ENCODE measurements around the gene CDK10. TPM values are rescaled to one million over a fixed set of nuclear protein-coding genes. Genes with fewer than 3 reads are reported as not detected.

CDK10 gene
- total and polyA plus RNA-seq, 9 of the 15 experiments (the other 6 are each of a cell fraction or from before 2014, with no cell fraction given), result 2.0 to 85.1 (median 40.1) TPM

GRCh38 chr16:89720813-89721545, 34.5 kb downstream of the CDK10 start, which contains the start of the genes VPS9D1 and ZNF276 (continued):
- TF ChIP-seq, protein P1, sequence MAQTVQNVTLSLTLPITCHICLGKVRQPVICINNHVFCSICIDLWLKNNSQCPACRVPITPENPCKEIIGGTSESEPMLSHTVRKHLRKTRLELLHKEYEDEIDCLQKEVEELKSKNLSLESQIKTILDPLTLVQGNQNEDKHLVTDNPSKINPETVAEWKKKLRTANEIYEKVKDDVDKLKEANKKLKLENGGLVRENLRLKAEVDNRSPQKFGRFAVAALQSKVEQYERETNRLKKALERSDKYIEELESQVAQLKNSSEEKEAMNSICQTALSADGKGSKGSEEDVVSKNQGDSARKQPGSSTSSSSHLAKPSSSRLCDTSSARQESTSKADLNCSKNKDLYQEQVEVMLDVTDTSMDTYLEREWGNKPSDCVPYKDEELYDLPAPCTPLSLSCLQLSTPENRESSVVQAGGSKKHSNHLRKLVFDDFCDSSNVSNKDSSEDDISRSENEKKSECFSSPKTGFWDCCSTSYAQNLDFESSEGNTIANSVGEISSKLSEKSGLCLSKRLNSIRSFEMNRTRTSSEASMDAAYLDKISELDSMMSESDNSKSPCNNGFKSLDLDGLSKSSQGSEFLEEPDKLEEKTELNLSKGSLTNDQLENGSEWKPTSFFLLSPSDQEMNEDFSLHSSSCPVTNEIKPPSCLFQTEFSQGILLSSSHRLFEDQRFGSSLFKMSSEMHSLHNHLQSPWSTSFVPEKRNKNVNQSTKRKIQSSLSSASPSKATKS (CRISPR knock-in tag; IDR thresholded peaks at IDR 0.05), result no peak
- TF ChIP-seq FOXM1 (IDR thresholded peaks at IDR 0.05; ENCODE audit: low read depth), result no peak
- peak; percentile 68 for TF ChIP-seq FOXM1 (CRISPR knock-in tag; IDR thresholded peaks at IDR 0.05; ENCODE audit: low read depth)
- peak in 1 of 2 experiments; percentile 94; a peak in 2 of 4 replicates for TF ChIP-seq TRIM24 (IDR thresholded peaks at IDR 0.05)
- no peak for TF ChIP-seq CSDE1 (IDR thresholded peaks at IDR 0.05)
- TF ChIP-seq KDM4B (IDR thresholded peaks at IDR 0.05; ENCODE audit: borderline replicate concordance in 2 of 2, low read depth in 1 of 2), result peak in 1 of 2 experiments; percentile 97; a peak in 1 of 4 replicates
- no peak; the same call in 1 of the 2 replicates for TF ChIP-seq KAT7 (CRISPR knock-in tag; IDR thresholded peaks at IDR 0.05; ENCODE audit: borderline replicate concordance)
- TF ChIP-seq ZNF41 (CRISPR knock-in tag; conservative IDR thresholded peaks at IDR 0.05), result no peak
- TF ChIP-seq FIP1L1 (IDR thresholded peaks at IDR 0.05; ENCODE audit: low read depth, low read length, poor library complexity, severe bottlenecking), result peak; percentile 93
- no peak for TF ChIP-seq HOMEZ (CRISPR knock-in tag; IDR thresholded peaks at IDR 0.05)
- TF ChIP-seq HMBOX1 (IDR thresholded peaks at IDR 0.05), result no peak
- TF ChIP-seq, protein P2, sequence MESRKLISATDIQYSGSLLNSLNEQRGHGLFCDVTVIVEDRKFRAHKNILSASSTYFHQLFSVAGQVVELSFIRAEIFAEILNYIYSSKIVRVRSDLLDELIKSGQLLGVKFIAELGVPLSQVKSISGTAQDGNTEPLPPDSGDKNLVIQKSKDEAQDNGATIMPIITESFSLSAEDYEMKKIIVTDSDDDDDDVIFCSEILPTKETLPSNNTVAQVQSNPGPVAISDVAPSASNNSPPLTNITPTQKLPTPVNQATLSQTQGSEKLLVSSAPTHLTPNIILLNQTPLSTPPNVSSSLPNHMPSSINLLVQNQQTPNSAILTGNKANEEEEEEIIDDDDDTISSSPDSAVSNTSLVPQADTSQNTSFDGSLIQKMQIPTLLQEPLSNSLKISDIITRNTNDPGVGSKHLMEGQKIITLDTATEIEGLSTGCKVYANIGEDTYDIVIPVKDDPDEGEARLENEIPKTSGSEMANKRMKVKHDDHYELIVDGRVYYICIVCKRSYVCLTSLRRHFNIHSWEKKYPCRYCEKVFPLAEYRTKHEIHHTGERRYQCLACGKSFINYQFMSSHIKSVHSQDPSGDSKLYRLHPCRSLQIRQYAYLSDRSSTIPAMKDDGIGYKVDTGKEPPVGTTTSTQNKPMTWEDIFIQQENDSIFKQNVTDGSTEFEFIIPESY (CRISPR knock-in tag; IDR thresholded peaks at IDR 0.05), result peak; percentile 69
- peak; percentile 95 for TF ChIP-seq MYC (IDR thresholded peaks at IDR 0.05; ENCODE audit: low read depth, low read length)
- no peak for TF ChIP-seq MYC (CRISPR knock-in tag; IDR thresholded peaks at IDR 0.05; ENCODE audit: borderline replicate concordance, low read depth)
- TF ChIP-seq YY1 (IDR thresholded peaks at IDR 0.05; ENCODE audit: borderline replicate concordance in 1 of 3, control insufficient read depth in 1 of 3, extremely low read depth in 1 of 3, insufficient read depth in 3 of 3, insufficient read length in 1 of 3, insufficient replicate concordance in 2 of 3, low read depth in 1 of 3, low read length in 2 of 3), result peak; percentile 43 to 93 (median 88)
- TF ChIP-seq SMARCA5 (IDR thresholded peaks at IDR 0.05), result no peak
- no peak for TF ChIP-seq MEF2D (tag; conservative IDR thresholded peaks at IDR 0.05; ENCODE audit: low read depth)
- no peak for TF ChIP-seq HDAC6 (IDR thresholded peaks at IDR 0.05; ENCODE audit: low read depth, low read length)
- TF ChIP-seq RBFOX2 (IDR thresholded peaks at IDR 0.05; ENCODE audit: low read depth, low read length), result peak; percentile 81
- TF ChIP-seq HCFC1 (IDR thresholded peaks at IDR 0.05; ENCODE audit: low read depth, low read length), result peak; percentile 86
- TF ChIP-seq NFYB (IDR thresholded peaks at IDR 0.05; ENCODE audit: extremely low read depth, insufficient read length), result no peak
